Measurements from ENCODE around the gene LIPK. TPM values are rescaled to one million over a fixed set of nuclear protein-coding genes. Genes with fewer than 3 reads are reported as not detected.

LIPK gene
- polyA plus RNA-seq, 4 donors, result not detected

DNA sequence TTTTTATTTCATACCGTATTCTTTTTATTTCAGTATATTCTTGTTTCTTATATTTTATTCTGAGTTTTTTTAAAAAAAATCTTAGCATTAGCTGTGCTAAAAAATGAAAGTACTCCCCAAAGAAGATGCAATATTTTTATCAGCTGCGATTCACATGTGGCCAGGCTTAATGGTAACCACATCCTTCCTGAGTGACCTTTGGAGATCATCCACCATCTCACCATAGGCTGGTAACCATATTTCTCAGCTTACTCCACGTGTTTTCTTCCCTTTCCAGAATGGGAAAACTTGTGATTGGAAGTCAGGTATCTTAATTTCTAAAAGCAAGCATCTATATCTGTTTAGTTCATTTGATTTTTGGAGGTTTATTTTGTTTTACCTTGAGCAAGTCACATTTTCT, 77.7 kb downstream of the LIPK start:
- DNase-seq (ENCODE audit: low read depth in 4 of 4, low spot score in 3 of 4), result no peak

DNA sequence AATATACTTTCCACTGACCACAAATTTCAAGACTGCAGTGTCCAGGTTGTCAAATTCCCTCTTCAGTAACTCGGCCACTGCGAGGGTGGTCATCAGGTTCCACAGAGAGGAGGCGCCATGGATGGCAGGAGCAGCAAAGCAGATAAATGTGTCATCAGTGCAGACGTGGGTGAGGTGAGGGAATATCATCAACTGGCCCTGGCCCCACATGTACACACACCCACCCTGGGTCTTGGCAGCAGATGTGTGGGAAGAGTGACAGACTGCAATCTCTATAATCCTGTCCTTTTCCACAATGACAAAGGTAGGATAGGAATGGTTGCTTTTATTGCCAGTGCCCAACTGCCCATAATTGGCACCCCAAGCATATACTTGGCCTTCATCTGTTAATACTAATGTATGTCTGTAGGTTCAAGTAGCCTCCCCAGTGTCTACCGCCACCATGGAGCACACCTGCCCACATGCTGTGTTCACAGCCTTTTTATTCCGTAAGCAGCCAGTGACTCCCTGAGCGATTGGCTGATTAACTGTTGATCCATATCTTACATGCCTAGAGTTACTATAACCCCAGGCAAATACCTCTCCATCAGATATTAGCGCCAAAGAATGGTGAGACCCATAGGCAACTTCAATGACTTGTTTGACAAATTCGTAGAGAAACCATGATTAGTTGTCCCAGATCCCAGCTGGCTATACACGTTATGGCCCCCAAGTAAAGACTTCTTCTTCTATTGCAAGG, 80.2 kb downstream of the LIPK start:
- no peak for DNase-seq (ENCODE audit: low read depth in 4 of 4, low spot score in 3 of 4)

DNA sequence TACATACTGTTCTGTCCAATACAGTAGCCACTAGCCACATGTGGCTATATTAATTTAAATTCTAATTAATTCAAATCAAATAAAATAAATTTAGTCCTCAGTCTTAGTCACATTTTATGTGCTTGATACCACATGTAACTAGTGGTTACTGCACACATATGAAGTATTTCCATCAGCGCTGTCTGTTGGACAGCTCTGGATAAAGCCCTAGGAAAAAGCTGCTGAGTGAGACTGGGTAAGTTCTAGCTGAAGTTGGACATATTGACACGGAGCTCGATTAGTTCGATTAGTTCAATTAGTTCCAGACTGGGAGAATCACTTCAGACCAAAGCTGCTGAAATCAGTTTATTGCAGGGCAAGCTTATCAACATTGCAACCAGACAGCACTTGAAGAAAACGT, 81.4 kb downstream of the LIPK start:
- DNase-seq (ENCODE audit: low read depth in 4 of 4, low spot score in 3 of 4), result no peak

DNA sequence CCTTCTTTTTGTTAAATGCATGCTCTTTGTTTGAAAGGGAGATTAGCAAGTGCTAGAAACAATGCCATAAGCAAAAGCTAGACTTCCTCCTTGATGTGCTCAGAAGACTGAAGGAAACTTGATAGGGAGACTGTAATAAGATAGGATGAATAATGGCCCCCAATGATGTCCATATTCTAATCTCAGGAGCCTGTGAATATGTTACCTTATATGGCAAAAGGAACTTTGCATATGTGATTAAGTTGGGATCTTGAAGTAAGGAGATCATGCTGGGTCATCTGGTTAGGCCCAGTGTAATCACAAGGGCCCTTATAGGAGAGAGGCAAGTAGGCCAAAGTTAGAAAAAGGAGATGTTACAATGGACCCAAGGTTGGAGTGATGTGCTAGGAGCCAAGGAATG, 82.9 kb downstream of the LIPK start:
- no peak for DNase-seq (ENCODE audit: low read depth in 4 of 4, low spot score in 3 of 4)

DNA sequence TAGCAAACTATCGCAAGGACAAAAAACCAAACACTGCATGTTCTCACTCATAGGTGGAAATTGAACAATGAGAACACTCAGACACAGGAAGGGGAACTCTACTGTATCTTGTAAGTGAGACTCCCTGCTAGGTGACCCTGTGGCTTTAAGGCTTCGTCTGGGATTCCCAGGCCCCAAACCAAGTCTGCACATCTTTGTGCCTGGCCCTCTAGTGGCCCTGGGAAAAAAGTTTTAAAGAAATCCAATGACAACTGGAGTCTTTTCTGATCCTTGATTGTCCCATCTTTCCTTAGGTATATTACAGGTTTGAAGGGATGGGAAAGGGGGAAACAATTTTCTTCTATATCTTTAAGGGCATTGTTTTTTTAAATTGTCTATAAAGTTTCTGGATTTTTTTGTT, 85.9 kb downstream of the LIPK start:
- no peak for DNase-seq (ENCODE audit: low read depth in 4 of 4, low spot score in 3 of 4)

DNA sequence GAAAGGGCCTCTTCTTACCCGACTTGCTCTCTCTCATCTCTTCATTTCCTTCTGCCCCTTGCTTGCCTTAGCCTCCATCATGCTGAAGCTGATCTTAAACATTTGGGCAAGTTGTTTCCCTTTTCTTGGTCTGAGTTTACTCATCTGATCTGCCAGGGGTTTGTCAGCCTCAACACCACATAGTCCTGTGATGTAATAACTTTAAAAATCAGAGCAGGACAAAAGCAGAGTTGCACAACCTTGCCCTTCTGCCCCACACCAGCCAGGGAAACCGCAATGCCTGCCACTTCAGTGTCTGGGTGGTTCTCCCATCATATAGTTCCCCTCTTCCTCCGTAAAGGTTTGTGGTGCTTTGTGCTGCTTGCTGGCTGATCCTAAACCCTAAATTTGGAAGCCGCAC, 86.6 kb downstream of the LIPK start:
- no peak for DNase-seq (ENCODE audit: low read depth in 4 of 4, low spot score in 3 of 4)

DNA sequence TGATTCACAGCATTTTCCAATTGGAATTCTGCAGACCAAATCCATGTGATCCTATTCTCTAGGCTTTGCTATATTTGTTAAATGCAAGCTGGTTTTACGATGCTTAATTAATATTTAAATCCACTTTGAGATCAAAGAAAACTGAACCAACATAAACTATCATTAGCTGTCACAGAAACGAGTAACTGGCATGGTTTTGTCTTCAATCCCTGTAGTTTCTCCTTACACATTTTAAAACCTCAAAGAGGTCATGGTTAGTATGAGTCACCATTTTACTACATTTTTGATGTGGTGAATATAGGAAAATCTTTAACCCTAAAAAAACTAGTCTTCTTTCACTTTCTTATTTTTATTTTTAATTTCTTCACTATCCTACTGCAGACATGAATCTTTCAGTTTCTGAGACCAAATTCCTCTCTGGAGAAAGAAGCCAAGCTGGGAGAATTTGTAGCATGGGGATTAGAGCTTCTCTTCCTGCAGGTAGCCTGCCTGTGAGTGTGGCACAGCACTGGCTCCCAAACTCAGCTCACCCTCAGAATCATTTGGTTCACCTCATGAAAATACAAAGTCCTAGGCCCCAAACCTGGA, 87.8 kb downstream of the LIPK start:
- DNase-seq (ENCODE audit: low read depth in 4 of 4, low spot score in 3 of 4), result no peak

DNA sequence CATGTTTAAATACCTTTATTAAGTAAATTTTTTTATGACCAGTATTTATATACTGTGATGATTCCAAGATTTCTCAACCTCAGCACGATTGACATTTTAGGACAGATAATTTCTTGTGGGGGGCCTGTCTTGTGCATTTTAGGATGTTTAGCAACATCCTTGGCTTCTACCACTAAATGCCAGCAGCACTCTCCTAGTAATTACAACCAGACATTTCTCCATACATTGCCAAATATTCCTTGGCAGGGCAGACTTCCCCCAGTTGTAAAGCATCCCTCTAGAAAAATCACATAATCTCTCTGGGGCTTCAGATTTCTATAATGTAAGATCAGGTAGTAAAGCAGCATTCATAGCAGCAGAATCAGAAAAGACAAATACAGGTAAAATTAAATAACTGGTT, 88.7 kb downstream of the LIPK start:
- DNase-seq (ENCODE audit: low read depth in 4 of 4, low spot score in 3 of 4), result no peak

DNA sequence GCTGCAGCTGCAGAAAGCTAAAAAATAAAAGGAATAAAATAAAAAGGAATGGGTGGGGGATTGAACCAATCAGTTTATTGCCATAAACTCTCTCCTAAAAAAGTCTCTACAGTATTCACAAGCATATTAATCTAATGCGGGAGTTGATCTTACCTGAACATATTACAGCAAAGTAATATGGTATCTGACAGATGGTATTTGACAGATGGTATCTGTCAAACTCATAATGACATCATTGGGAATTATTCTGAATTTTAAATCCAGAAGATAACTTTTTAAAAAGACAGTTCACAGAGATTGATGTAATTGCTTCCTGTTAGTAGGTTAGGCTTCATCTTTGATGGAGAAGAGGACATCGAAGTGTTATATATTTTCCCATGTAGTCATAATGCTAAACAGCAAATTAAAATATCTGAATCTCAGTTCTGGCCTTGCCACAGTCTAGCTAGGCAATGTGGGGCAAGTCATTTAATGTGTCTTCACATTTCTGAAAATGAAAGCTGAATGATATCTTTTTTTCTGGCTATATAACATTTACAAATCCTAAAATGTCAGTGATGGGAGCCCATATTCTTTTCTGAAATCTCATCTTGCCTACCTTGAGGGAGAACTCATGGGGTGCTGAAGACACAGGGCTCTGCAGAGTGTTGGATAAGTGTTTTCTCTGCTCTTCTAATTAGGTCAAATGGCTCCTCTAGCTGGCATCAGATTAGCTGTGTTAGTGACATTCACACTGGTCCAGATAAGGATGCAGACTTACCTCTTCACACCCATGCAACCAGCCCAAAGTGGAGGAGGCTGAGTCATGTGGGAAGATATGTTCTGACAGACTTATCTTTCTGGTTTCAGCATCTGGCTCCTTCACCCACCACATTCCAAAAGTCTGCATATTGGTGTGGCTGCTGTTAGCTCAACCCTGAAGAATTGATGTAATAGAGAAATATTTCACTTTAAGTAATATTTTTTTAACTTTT, 94.4 kb downstream of the LIPK start:
- DNase-seq (ENCODE audit: low read depth in 4 of 4, low spot score in 3 of 4), result no peak

Other genes with a start within 250 kb of the LIPK start
- gene RNLS, start 122.9 kb upstream of the LIPK start, polyA plus RNA-seq (ENCODE audit: insufficient read length in 4 of 4), result 10 to 100 TPM in 3 of 4 donors, 1 to 10 TPM in 1; 6.8 to 17.6 (median 15.8) TPM
- gene LIPJ, start 119.5 kb upstream of the LIPK start, polyA plus RNA-seq (ENCODE audit: insufficient read length in 4 of 4), result under 1 TPM; 0.05 to 0.43 (median 0.12) TPM
- under 1 TPM in 3 of 4 donors, not detected in 1; 0.14 to 0.41 (median 0.36) TPM for gene LIPF, start 41.8 kb upstream of the LIPK start, polyA plus RNA-seq (ENCODE audit: insufficient read length in 4 of 4)
- under 1 TPM in 1 of 4 donors, not detected in 3; 0.11 TPM for gene LIPN, start 53.8 kb downstream of the LIPK start, polyA plus RNA-seq (ENCODE audit: insufficient read length in 4 of 4)
- gene LIPM, start 96.5 kb downstream of the LIPK start, polyA plus RNA-seq (ENCODE audit: insufficient read length in 4 of 4), result not detected
- under 1 TPM; 0.10 to 0.73 (median 0.30) TPM for gene ANKRD22, start 145.6 kb downstream of the LIPK start, polyA plus RNA-seq (ENCODE audit: insufficient read length in 4 of 4)
- gene STAMBPL1, start 174.0 kb downstream of the LIPK start, polyA plus RNA-seq (ENCODE audit: insufficient read length in 4 of 4), result 1 to 10 TPM; 2.0 to 3.3 (median 2.1) TPM
- gene ACTA2, start 246.5 kb downstream of the LIPK start, polyA plus RNA-seq (ENCODE audit: insufficient read length in 4 of 4), result 100 to 1,000 TPM; 157 to 230 (median 215) TPM